ENCODE measurements around the gene ZNRF2.
"Not testable (repeated sequence)": the region's sequence is repeated elsewhere in the genome, so short reads cannot be mapped to it uniquely, and the experiment has no call there.

The ZNRF2 gene

DNA sequence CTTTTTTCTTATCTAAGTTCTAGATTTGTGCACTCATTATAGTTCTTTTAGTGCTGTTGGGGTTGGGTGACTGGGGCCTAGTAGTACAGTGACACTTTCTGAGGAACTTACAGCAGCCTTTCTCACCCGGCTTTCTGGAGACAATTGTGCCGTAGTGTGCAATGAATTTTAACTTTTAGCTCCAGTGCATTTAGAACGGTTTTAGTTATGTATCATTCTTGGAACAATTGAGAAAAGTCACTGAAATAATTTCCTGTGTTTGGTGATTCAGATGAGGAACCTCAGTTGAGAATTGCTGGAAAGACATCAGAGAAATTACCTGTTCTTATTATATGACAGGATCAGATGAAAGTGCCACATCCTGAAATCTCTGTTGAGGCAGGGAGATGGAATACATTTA lies 3.2 kb downstream of the ZNRF2 start:
- not testable (repeated sequence) for DNase-seq (ENCODE audit: low read depth in 2 of 2)

GRCh38 chr7:30289634-30290033 lies 5.2 kb downstream of the ZNRF2 start:
- DNase-seq (ENCODE audit: low read depth in 2 of 2) = not testable (repeated sequence)

DNA sequence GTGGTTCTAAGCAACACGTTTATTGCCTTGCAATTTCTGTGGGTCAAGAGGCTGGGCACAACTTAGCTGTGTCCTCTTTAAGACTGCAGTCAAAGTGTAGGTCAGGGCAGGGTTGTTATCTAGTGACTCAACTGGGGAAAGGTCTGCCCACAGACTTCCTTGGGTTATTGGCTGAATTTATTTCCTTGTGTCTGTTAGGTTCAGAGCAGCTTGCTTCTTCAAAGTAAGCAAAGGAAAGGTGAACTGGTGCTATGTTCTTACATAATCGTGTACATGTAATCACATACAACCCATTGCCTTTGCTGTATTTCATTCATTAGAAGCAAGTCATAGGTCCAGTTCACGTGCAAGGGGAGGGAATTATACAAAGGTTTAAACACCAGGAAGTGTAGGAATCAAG lies 5.9 kb downstream of the ZNRF2 start:
- not testable (repeated sequence) for DNase-seq (ENCODE audit: low read depth in 2 of 2)

GRCh38 chr7:30292416-30293038 lies 8.1 kb downstream of the ZNRF2 start:
- DNase-seq (ENCODE audit: low read depth in 2 of 2) = not testable (repeated sequence)

DNA sequence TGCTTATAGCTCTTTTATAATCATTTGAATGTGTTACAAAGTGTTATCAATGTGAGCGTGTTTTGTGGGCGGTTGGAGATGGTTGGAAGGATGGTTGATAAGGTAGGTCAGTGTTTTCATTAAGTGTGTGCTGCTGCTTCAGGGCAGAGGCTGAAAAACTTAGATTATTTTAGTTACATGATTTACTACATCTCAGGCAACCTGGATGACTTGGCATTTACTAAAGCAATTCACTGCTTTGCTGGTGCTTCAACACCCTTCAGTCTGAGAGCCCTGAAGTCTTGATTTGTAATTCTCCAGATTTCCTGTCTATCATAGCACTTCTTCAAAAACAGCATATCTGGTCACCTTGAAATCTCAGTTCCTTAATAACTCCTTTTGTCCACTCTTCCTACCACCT lies 11.9 kb downstream of the ZNRF2 start:
- DNase-seq (ENCODE audit: low read depth in 2 of 2) = not testable (repeated sequence)

- not testable (repeated sequence) for DNase-seq (ENCODE audit: low read depth in 2 of 2)
Measured at GRCh38 chr7:30297499-30297898, 13.1 kb downstream of the ZNRF2 start.

- DNase-seq (ENCODE audit: low read depth in 2 of 2) = not testable (repeated sequence)
Measured at GRCh38 chr7:30298409-30298808, 14.0 kb downstream of the ZNRF2 start.

- DNase-seq (ENCODE audit: low read depth in 2 of 2) = no peak
Measured at GRCh38 chr7:30301751-30302150, 17.4 kb downstream of the ZNRF2 start.

DNA sequence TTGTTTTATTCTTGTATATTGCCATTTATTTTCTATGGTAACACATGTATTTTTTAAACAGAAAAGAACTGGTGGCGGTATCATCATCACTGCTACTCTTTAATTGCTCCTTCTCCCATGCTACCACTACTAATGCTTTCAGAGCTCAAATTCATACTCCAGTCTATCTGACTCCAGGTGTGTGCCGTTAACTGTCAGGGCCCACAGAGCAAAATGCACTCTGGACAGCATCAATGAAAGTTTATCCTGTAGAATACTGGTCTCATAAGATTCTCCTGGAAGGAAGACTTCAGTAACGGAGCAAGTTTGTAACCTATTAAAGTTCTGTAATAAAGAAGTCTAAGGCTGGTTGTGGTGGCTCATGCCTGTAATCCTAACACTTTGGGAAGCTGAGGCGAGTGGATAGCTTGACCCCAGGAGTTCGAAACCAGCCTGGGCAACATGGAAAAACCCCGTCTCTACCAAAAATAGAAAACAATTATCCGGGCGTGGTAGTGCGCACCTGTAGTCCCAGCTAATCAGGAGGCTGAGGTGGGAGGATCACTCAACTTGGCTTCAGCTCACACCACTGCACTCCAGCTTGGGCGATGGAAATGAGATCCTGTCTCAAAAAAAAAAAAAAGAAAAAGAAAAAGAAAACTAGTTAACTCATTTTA lies 18.4 kb downstream of the ZNRF2 start:
- DNase-seq (ENCODE audit: low read depth in 2 of 2) = no peak

DNA sequence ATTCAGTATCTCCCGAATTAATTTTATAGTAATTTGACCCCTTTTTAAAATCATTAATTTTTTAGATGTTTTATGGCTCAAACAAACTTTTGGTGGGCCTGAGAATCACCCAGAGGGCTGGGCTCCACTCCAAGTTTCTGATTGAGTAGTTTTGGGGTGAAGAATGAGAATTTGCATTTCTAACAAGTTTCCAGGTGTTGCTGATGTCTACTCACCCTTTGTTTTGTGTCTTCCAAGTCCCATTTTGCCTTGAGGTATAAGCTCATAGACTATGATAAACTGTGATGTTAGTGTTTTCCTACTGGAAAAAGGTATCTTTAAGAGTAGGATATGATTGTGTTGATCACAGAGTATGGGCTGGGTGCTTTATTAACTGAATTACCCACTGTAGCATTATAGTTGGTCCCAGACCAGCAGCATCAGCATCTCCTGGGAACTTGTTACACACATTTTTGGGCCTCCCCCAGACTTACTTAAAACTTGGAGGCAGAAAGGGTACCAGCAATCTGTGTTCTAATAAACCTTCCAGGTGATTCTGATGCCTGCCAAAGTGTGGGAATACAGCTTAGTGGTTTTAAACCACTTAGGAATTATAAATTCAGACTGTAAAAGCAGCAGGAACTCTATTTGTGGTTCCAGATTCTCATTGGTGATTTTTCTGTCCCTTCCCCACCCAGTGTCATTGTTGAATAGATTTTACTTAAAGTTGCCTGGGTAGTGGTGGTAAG lies 19.1 kb downstream of the ZNRF2 start:
- DNase-seq (ENCODE audit: low read depth in 2 of 2) = no peak

- no peak for DNase-seq (ENCODE audit: low read depth in 2 of 2)
Measured at GRCh38 chr7:30304177-30304884, 19.9 kb downstream of the ZNRF2 start.

GRCh38 chr7:30306976-30307375 lies 22.6 kb downstream of the ZNRF2 start:
- DNase-seq (ENCODE audit: low read depth in 2 of 2) = no peak

- DNase-seq (ENCODE audit: low read depth in 2 of 2) = no peak
Measured at GRCh38 chr7:30308389-30308788, 24.0 kb downstream of the ZNRF2 start.

GRCh38 chr7:30309302-30309701 lies 24.9 kb downstream of the ZNRF2 start:
- no peak for DNase-seq (ENCODE audit: low read depth in 2 of 2)

GRCh38 chr7:30309842-30310435 lies 25.5 kb downstream of the ZNRF2 start:
- no peak for DNase-seq (ENCODE audit: low read depth in 2 of 2)

DNA sequence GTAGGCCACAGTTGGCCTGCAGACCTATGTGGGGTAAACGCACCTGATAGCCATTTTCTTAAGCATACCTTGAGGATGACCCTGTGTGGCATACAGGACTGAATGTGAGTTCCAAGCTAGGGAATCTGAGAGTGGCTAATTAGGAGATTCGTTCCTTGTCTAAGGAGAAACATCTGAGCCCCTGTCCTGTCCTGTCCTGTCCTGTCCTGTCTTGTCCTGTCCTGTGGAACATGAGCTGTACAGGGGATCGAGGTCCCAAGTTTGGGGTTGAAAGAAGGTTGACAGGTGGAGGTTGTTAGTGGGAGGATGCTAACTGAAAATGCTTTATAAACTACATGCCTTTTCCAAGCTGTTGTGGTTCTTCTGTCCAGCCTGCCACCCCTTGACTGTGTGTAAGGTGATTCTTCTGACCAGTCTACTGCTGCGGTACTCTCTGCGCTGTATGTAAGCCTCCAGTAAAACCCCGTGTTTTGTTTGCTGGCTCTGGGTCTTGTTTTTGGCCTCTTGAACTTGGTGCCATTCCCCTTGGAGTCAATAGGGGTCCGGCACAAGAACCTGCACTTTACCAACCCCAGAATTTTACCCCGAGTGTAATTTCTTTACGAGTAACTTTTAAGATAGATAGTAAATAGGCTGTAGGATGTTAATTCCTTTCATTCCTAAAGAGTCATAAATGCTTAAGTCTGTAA lies 26.4 kb downstream of the ZNRF2 start:
- DNase-seq (ENCODE audit: low read depth in 2 of 2) = no peak

GRCh38 chr7:30312178-30312577 lies 27.8 kb downstream of the ZNRF2 start:
- DNase-seq (ENCODE audit: low read depth in 2 of 2) = no peak

- DNase-seq (ENCODE audit: low read depth in 2 of 2) = no peak
Measured at GRCh38 chr7:30313348-30313747, 29.0 kb downstream of the ZNRF2 start.

- no peak for DNase-seq (ENCODE audit: low read depth in 2 of 2)
Measured at GRCh38 chr7:30313793-30314192, 29.4 kb downstream of the ZNRF2 start.

- no peak for DNase-seq (ENCODE audit: low read depth in 2 of 2)
Measured at GRCh38 chr7:30315589-30315988, 31.2 kb downstream of the ZNRF2 start.

DNA sequence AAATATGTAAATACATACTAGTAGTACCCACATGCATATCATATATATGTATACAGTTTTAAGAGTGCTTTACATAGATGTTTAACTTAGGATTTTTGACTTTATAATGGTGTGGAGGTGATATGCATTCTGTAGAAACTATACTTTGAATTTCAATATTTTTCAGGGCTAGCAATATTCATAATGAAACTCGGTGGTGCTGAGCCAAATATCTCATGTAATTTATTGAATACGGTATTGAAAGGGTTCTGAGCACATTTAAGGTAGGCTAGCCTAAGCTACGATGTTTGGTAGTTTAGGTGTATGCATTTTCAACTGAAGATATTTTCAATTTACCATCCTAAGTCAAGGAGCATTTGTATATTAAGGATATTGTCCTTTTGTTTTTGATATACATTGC lies 36.0 kb downstream of the ZNRF2 start:
- no peak for DNase-seq (ENCODE audit: low read depth in 2 of 2)

All from stimulated activated CD4-positive, alpha-beta T cell treated with anti-CD3 and anti-CD28 coated beads, Interleukin-4, amount 100 ng/mL, for 48 hours (primary cell).